HCT116 (cell line): ENCODE measurements around the gene TSC2. TPM values are rescaled to one million over a fixed set of nuclear protein-coding genes. Genes with fewer than 3 reads are reported as not detected.

Experiments
- ATAC-seq: fragments of 200-7000 bp; cut with Tn5 transposase; 2 replicates; pipeline ENCODE4 v1.9.1; 2020; ENCODE audit warnings: mild to moderate bottlenecking, moderate library complexity
- BruUV-seq: library from RNA; stranded (reverse); fragments of 400-500 nt; replicated peaks from 2 replicates; lab custom pipeline; 2021; lab: Mats Ljungman, UMichigan
- CTCF ChIA-PET: fragments of 300-600 bp; sonication (Branson Sonifier 250); formaldehyde crosslinking; loops from one replicate; lab custom pipeline; 2021; ENCODE audit warnings: antibody characterized with exemption; lab: Charles Lee
- POLR2A ChIA-PET: fragments of 300-600, 350-600 bp; sonication (Branson Sonifier 250); formaldehyde crosslinking; loops from one replicate; lab custom pipeline; 2021; ENCODE audit warnings: antibody characterized with exemption; lab: Charles Lee
- RAD21 ChIA-PET, 2 experiments: fragments of 300-600 bp; sonication (Branson Sonifier 250); formaldehyde crosslinking; loops; one replicate each; lab custom pipeline; 2023; ENCODE audit warnings: low total read pairs in 2 of 2; ENCODE audit not compliant: uncharacterized antibody in 2 of 2, unreplicated experiment in 2 of 2, low non-redundant PET in 1 of 2; lab: Charles Lee
- DNase-seq: peaks from one replicate; pipeline ENCODE4 v3.0.0-alpha.2; 2010; ENCODE audit warnings: low read depth, low spot score
- H2AFZ ChIP-seq: fragments of 200-600 bp; shearing (Covaris generic), sonication (generic); 2 replicates; pipeline ENCODE4 v1.6.1; 2017; ENCODE audit warnings: low read depth, mixed run types, mixed read lengths, antibody characterized with exemption, low read length; ENCODE audit not compliant: poor library complexity, severe bottlenecking
- H3K27ac ChIP-seq: 2 replicates; pipeline ENCODE4 v1.5.1; 2012; ENCODE audit warnings: low read depth, low read length
- H3K27me3 ChIP-seq: fragments of 200-600 bp; sonication (generic); 2 replicates; pipeline ENCODE4 v1.6.1; 2016; ENCODE audit warnings: mixed run types, low read length, mixed read lengths; ENCODE audit not compliant: insufficient read depth
- H3K36me3 ChIP-seq, 2 experiments: fragments of 200-500 bp in 1 of 2; fragments of 200-600 bp in 1 of 2; sonication (Bioruptor generic) in 1 of 2; sonication (generic) in 1 of 2; 2 replicates each; pipeline versions ENCODE4 v1.5.1 to v1.6.1; 2014 to 2016; ENCODE audit warnings: low read length in 2 of 2, inconsistent platforms in 1 of 2, mixed read lengths in 1 of 2, mixed run types in 1 of 2; ENCODE audit not compliant: insufficient read depth in 2 of 2, control insufficient read depth in 1 of 2
- H3K4me1 ChIP-seq, 2 experiments: fragments of 200-600 bp in 1 of 2; sonication (generic) in 1 of 2; 2 replicates each; pipeline versions ENCODE4 v1.5.1 to v1.6.1; 2012 to 2017; ENCODE audit warnings: low read length in 2 of 2, inconsistent platforms in 1 of 2, mild to moderate bottlenecking in 1 of 2, mixed read lengths in 1 of 2, mixed run types in 1 of 2, moderate library complexity in 1 of 2; ENCODE audit not compliant: insufficient read depth in 2 of 2, control insufficient read depth in 1 of 2
- H3K4me2 ChIP-seq: fragments of 200-600 bp; sonication (generic); 2 replicates; pipeline ENCODE4 v1.6.1; 2017; ENCODE audit warnings: mixed run types, low read length, mixed read lengths
- H3K4me3 ChIP-seq, 2 experiments: fragments of 200-600 bp in 1 of 2; sonication (generic) in 1 of 2; replicated peaks in 1 of 2; 2 replicates each; pipeline ENCODE4 v1.5.1; 2011 to 2016; ENCODE audit warnings: low read length in 2 of 2, control low read depth in 1 of 2, low read depth in 1 of 2, mild to moderate bottlenecking in 1 of 2, mixed read lengths in 1 of 2, mixed run types in 1 of 2
- H3K79me2 ChIP-seq: fragments of 200-600 bp; sonication (generic); 2 replicates; pipeline ENCODE4 v1.6.1; 2017; ENCODE audit warnings: mild to moderate bottlenecking, mixed run types, low read length, moderate library complexity, mixed read lengths; ENCODE audit not compliant: insufficient read depth
- H3K9ac ChIP-seq: fragments of 200-600 bp; sonication (generic); 2 replicates; pipeline ENCODE4 v1.6.1; 2016; ENCODE audit warnings: low read length, mixed read lengths
- H3K9me2 ChIP-seq: fragments of 200-600 bp; sonication (generic), shearing (Covaris generic); 2 replicates; pipeline ENCODE4 v1.6.1; 2017; ENCODE audit warnings: mixed run types, mild to moderate bottlenecking, moderate library complexity; ENCODE audit not compliant: insufficient read depth
- H3K9me3 ChIP-seq, 2 experiments: fragments of 200-500 bp in 1 of 2; fragments of 200-600 bp in 1 of 2; sonication (Bioruptor generic) in 1 of 2; sonication (generic) in 1 of 2; 2 replicates each; pipeline ENCODE4 v1.6.1; 2014 to 2017; ENCODE audit warnings: low read length in 2 of 2, mixed read lengths in 2 of 2, inconsistent platforms in 1 of 2, low read depth in 1 of 2, mild to moderate bottlenecking in 1 of 2, mixed run types in 1 of 2, moderate library complexity in 1 of 2; ENCODE audit not compliant: control insufficient read depth in 1 of 2, insufficient read depth in 1 of 2
- H4K20me1 ChIP-seq: fragments of 200-600 bp; sonication (generic), shearing (Covaris generic); 2 replicates; pipeline ENCODE4 v1.6.1; 2017; ENCODE audit warnings: mixed run types, mild to moderate bottlenecking, moderate library complexity; ENCODE audit not compliant: insufficient read depth
- ATF3 ChIP-seq: IDR thresholded peaks from 2 replicates; pipeline ENCODE4 v1.6.1; 2012
- CTCF ChIP-seq, 3 experiments: fragments of 200-600 bp in 1 of 3; sonication (generic) in 1 of 3; IDR thresholded peaks in 2 of 3; conservative IDR thresholded peaks in 1 of 3; 2 replicates each; pipeline ENCODE4 v1.5.1; 2012 to 2017; ENCODE audit warnings: low read depth in 2 of 3, low read length in 2 of 3, antibody characterized with exemption in 1 of 3, borderline replicate concordance in 1 of 3, control low read depth in 1 of 3, mild to moderate bottlenecking in 1 of 3, mixed read lengths in 1 of 3, mixed run types in 1 of 3, moderate library complexity in 1 of 3; ENCODE audit not compliant: insufficient read depth in 1 of 3
- EGR1 ChIP-seq: IDR thresholded peaks from 2 replicates; pipeline ENCODE4 v1.6.1; 2012; ENCODE audit warnings: low read depth
- EZH2 ChIP-seq: fragments of 200-600 bp; sonication (generic); IDR thresholded peaks from 2 replicates; pipeline ENCODE4 v1.6.1; 2017; ENCODE audit warnings: antibody characterized with exemption, mixed run types
- JUND ChIP-seq: IDR thresholded peaks from 2 replicates; pipeline ENCODE4 v1.6.1; 2012
- MAX ChIP-seq: IDR thresholded peaks from 2 replicates; pipeline ENCODE4 v1.6.1; 2012
- POLR2A ChIP-seq: IDR thresholded peaks from 2 replicates; pipeline ENCODE4 v1.7.0; 2011; ENCODE audit warnings: borderline replicate concordance; ENCODE audit not compliant: insufficient read depth, insufficient read length; ENCODE audit errors: extremely low read depth
- POLR2AphosphoS5 ChIP-seq: IDR thresholded peaks from 2 replicates; pipeline ENCODE4 v1.6.1; 2011; ENCODE audit warnings: mild to moderate bottlenecking, low read depth, low read length, moderate library complexity
- SRF ChIP-seq: IDR thresholded peaks from 2 replicates; pipeline ENCODE4 v1.6.1; 2012; ENCODE audit warnings: low read depth
- ZFX ChIP-seq: fragments of 450-650 bp; IDR thresholded peaks from 2 replicates; pipeline ENCODE4 v1.6.1; 2017
- ZNF274 ChIP-seq: fragments of 200-500 bp; sonication (Bioruptor generic); IDR thresholded peaks from 2 replicates; pipeline ENCODE4 v1.6.1; 2014; ENCODE audit warnings: mild to moderate bottlenecking, low read depth, low read length, inconsistent platforms
- intact Hi-C: fragments of 100-400 bp; cut with micrococcal nuclease; formaldehyde crosslinking; loops from 2 replicates; pipeline ENCODE4 v1.10.0; 2022
- total RNA-seq: library from RNA; stranded (reverse); gene quantifications from one replicate; pipeline ENCODE4 v1.2.1, GENCODE V29; 2021; ENCODE audit not compliant: unreplicated experiment
- TF ChIP-seq, protein P1 (sequence below): IDR thresholded peaks from 2 replicates; pipeline ENCODE4 v1.6.1; 2011; ENCODE audit warnings: mild to moderate bottlenecking, low read length, moderate library complexity; ENCODE audit not compliant: insufficient replicate concordance; ENCODE audit errors: extremely low read depth

TSC2 gene
- total RNA-seq, 1 experiment from 2014 or later: 74.1 TPM

- Histone ChIP-seq H3K27me3 (no peaks in the 10 kb centered on the region), H3K4me3 (no peak overlapping the region), H2AFZ (no peak overlapping the region), H4K20me1 (no peaks in the 10 kb centered on the region), H3K9ac (no peak overlapping the region), H3K36me3 (peaks cover 5 to 13% of the 10 kb centered on the region in 2 experiments; a peak in 2 of 4 replicates), H3K9me2 (no peaks in the 10 kb centered on the region), H3K4me2 (no peak overlapping the region), H3K4me1 (peaks cover 0 to 2% of the 10 kb centered on the region in 2 experiments; a peak in 1 of 4 replicates), H3K27ac (no peak overlapping the region; the same call in 1 of the 2 replicates), H3K9me3 (no peaks in the 10 kb centered on the region), H3K79me2 (no peaks in the 10 kb centered on the region)
- POLR2A ChIA-PET: no interaction called here
- ATAC-seq (no peak), DNase-seq (no peak)
- RAD21 ChIA-PET: no interaction called here
- BruUV-seq: no TSS peak
- TF ChIP-seq, protein P1, sequence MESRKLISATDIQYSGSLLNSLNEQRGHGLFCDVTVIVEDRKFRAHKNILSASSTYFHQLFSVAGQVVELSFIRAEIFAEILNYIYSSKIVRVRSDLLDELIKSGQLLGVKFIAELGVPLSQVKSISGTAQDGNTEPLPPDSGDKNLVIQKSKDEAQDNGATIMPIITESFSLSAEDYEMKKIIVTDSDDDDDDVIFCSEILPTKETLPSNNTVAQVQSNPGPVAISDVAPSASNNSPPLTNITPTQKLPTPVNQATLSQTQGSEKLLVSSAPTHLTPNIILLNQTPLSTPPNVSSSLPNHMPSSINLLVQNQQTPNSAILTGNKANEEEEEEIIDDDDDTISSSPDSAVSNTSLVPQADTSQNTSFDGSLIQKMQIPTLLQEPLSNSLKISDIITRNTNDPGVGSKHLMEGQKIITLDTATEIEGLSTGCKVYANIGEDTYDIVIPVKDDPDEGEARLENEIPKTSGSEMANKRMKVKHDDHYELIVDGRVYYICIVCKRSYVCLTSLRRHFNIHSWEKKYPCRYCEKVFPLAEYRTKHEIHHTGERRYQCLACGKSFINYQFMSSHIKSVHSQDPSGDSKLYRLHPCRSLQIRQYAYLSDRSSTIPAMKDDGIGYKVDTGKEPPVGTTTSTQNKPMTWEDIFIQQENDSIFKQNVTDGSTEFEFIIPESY: no peak
- intact Hi-C loops: no loop called here
- CTCF ChIA-PET: no interaction called here
Observed at GRCh38 chr16:2084895-2085625, 37.3 kb downstream of the TSC2 start.

DNA sequence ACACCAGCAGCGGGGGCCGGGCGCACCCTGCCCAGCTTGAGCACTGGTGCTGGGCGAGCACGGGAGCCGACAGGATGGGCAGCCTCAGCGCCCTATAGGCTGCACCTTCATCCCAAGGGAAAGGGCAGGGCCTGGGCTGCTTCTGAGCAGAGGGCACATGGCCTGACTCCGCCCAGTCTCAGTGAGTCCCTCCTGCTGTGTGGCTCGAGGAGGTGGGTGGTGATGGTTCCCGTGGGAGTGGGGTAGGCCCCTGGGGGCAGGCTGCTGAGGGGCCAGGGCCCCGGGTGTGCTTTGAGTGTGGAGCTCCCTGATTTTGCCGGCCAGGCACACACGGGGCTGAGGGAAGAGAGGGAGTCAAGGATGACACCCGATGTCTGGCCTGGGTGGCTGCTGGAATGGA, 37.9 kb downstream of the TSC2 start:
- H3K9ac ChIP-seq: no peak overlapping the region
- no peaks in the 10 kb centered on the region for H4K20me1 ChIP-seq
- no peak overlapping the region for H3K4me3 ChIP-seq
- ATAC-seq (0 out of 2 replicates have a peak, but pooled peaks have one; percentile 18), DNase-seq (no peak)
- ChIA-PET CTCF (no interaction called here), RAD21 (no interaction called here), POLR2A (no interaction called here)
- H3K4me2 ChIP-seq: no peak overlapping the region
- peaks cover 5 to 13% of the 10 kb centered on the region in 2 experiments; a peak in 2 of 4 replicates for H3K36me3 ChIP-seq
- intact Hi-C loops: no loop called here
- no peaks in the 10 kb centered on the region for H3K27me3 ChIP-seq
- H3K9me3 ChIP-seq: no peaks in the 10 kb centered on the region
- no peaks in the 10 kb centered on the region for H3K9me2 ChIP-seq
- no peaks in the 10 kb centered on the region for H3K79me2 ChIP-seq
- peaks cover 4 to 8% of the 10 kb centered on the region in 2 experiments for H3K4me1 ChIP-seq
- no peak overlapping the region; the same call in 1 of the 2 replicates for H3K27ac ChIP-seq
- no peak overlapping the region for H2AFZ ChIP-seq
- no TSS peak for BruUV-seq
- TF ChIP-seq CTCF (IDR thresholded peaks at IDR 0.05 in 2 of 3, conservative IDR thresholded peaks at IDR 0.05 in 1 of 3; ENCODE audit: borderline replicate concordance in 1 of 3, insufficient read depth in 1 of 3, low read depth in 2 of 3, low read length in 2 of 3) (no peak), SRF (no peak), EZH2 (no peak), ZNF274 (no peak), ZFX (no peak), ATF3 (no peak), MAX (no peak), JUND (no peak), POLR2A (no peak), POLR2AphosphoS5 (no peak), EGR1 (no peak)
